ENCODE measurements around the gene PTPRN2. TPM values are rescaled to one million over a fixed set of nuclear protein-coding genes. Genes with fewer than 3 reads are reported as not detected.

PTPRN2 gene
- polyA plus RNA-seq, 4 donors = 7.4 to 9.6 (median 8.8) TPM

DNA sequence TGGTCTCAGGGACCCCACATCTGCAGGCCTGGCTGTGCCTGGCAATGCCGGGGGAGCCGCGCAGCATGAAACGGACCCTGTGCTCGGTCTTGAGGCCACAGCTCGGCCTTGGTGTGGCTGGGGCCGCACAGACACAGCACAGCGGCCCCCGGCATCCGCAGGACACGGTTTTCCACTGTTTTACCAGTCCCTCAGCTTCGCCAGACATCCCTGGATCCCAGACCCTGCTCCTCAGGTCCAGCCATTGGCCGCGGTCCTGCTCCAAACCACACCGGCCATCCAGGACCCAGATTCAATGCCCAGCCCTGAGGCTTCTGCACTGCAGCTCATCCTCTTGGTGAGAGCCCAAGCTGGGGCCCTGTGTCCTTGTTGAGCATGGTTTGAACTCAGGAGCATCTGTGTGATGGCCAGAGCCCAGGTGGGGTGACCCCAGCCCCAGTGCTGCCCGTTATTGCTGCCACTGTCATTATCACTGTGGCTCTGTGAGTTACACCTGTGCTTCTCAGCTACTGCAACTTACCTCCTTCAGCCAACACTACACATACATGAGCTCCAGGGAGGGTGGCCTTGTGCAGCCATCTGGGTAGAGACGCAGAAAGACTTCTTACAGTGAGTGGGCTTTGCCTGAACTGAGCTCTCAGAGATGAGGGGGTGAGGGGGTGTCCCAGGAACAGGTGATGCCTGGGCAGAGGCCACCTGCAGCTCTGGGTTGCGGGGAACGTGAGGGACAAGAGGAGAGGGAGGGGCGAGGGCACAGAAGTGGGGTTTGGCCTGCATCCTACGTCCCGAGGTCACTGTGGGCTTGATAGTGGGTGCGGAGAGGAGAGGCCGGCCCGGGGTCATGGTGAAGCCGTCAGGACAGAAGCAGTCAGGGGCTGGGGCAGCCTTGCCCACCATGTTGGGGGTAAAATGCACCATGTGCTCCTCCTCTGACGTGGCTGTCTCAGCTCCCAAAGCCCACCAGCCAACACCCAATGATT lies 567.6 kb downstream of the PTPRN2 start:
- DNase-seq (ENCODE audit: low read depth in 4 of 4, low spot score in 3 of 4) = no peak

- DNase-seq (ENCODE audit: low read depth in 4 of 4, low spot score in 3 of 4) = no peak
Measured at GRCh38 chr7:158018971-158019645, 568.5 kb downstream of the PTPRN2 start.

DNA sequence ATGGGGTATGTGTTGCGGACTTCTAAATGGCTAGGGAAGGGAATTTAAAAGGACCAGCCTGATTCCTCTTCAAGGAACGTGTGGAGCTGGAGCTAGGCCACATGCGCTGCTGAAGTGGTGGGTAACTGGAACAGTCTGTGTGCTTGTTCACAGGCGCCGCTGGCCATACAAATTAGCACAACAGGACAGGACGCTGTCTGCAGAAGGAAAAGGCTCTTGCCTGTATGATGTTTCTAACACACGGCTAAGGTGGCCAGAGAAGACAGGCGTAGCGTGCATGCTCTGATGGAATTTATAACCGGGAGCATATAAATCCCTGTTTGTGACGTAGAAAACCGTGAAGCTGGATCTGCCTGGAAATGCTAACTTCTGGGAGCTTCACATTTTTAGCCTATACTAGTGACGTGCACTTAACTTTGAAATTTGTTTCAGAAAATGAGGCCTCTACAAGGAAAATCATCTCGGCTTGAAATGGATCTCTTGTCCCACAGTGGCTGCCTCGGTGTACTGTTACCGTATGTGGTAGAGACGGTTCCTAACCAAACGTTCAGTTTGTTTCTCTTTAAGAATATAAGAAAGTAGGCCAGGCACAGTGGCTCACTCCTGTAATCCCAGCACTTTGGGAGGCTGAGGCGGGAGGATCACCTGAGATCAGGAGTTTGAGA lies 569.4 kb downstream of the PTPRN2 start:
- DNase-seq (ENCODE audit: low read depth in 4 of 4, low spot score in 3 of 4) = no peak

- no peak for DNase-seq (ENCODE audit: low read depth in 4 of 4, low spot score in 3 of 4)
Measured at GRCh38 chr7:158017111-158018097, 570.2 kb downstream of the PTPRN2 start.

- DNase-seq (ENCODE audit: low read depth in 4 of 4, low spot score in 3 of 4) = no peak
Measured at GRCh38 chr7:158016180-158017097, 571.2 kb downstream of the PTPRN2 start.

- no peak for DNase-seq (ENCODE audit: low read depth in 4 of 4, low spot score in 3 of 4)
Measured at GRCh38 chr7:158015403-158016179, 572.0 kb downstream of the PTPRN2 start.

GRCh38 chr7:158014976-158015375 lies 572.6 kb downstream of the PTPRN2 start:
- DNase-seq (ENCODE audit: low read depth in 4 of 4, low spot score in 3 of 4) = no peak

GRCh38 chr7:158013085-158013668 lies 574.4 kb downstream of the PTPRN2 start:
- no peak for DNase-seq (ENCODE audit: low read depth in 4 of 4, low spot score in 3 of 4)

DNA sequence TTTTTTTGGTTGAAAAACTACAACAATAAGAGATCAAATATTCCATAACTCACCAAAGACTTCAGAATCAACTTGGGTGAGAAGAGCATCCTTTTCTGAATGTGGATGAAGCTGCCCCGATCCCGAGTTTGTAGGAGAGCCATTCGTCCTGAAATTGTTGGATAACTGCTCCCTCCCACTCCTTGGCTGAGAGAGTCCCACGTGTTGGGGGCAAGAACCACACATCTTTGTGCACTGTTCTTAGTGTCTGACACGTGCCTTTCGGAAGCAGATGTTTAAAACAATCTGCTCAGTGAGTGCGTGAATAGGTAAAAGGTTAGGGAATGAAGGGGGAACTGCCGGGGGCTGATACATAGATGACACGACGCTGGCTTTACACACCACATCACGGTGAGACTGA lies 575.7 kb downstream of the PTPRN2 start:
- DNase-seq (ENCODE audit: low read depth in 4 of 4, low spot score in 3 of 4) = no peak

- DNase-seq (ENCODE audit: low read depth in 4 of 4, low spot score in 3 of 4) = no peak
Measured at GRCh38 chr7:158010961-158011693, 576.5 kb downstream of the PTPRN2 start.

DNA sequence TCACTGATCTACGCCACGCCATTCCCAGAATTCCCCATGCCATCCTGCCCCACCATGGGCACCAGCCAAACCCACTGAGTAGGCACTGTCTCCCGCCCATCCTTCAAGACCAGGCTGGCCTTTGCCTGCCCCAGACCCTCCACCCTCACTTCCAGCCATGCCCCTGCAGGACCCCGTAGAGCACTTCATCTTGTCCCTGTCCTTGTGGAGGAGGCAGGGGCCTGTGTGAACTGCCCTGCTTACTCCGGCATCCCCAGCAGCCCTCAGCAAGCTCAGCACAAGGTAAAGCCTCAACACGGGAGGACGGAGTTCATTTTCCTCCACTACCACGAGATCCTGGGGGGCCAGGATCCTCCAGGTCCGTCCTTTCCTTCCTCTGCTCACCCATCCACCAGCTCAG lies 577.7 kb downstream of the PTPRN2 start:
- DNase-seq (ENCODE audit: low read depth in 4 of 4, low spot score in 3 of 4) = no peak

DNA sequence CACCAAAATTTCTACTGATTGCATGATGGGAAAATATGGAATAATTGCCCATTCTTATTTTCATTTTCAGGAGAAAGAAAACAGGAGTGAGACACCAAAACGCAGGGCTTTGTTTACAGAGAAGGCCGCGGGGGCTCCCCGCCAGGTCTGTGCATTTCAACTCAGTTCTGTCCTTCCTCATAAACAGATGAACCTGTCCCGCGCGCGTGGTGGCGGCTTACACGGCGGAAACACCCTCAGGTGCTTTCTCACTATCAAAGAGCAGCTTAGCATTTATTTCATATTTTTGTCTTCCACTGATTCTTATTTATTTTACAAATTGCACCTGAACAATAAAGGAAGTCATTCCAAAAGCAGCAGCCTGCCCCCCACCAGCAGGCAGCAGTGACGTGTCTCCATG lies 579.4 kb downstream of the PTPRN2 start:
- no peak for DNase-seq (ENCODE audit: low read depth in 4 of 4, low spot score in 3 of 4)

GRCh38 chr7:158007697-158008257 lies 579.8 kb downstream of the PTPRN2 start:
- no peak for DNase-seq (ENCODE audit: low read depth in 4 of 4, low spot score in 3 of 4)

DNA sequence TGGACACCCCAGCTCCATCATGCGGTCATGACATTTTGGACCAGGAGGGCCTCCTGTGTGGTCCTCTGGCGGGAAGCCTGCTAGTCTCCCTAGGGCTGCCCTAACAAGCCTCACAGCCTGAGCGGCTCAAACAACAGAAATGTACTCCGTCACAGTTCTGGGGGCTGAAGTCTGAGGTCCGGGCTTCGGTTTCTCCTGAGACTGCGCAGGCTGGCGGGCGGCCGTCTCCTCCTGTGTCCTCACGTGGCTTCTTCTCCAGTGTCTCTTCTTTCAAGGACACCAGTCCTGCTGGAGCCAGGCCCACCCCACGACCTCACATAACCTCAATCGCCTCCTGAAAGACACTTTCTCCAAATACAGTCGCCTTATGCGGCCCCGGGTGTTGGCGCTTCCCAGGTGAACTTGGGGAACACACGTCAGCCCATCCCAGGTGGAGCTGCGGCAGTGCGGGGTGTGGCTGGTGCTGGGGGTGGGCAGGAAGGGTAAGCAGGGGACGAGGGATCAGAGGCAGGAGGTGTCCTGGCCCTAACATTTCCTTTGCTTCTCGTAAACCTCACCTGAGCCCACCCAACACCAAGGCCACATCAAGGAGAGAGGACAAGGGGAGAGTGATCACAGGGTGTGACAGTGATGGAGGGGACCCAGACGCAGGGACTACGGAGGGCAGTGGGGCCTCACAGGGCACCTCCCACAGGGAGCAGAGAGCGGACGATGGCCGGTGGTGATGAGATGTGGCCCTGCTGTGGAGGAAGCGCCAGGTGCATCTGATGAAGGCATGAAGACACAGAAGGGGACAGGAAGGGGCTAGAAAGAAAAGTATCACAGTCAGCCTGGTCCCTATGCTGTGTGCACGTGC lies 580.6 kb downstream of the PTPRN2 start:
- no peak for DNase-seq (ENCODE audit: low read depth in 4 of 4, low spot score in 3 of 4)

DNA sequence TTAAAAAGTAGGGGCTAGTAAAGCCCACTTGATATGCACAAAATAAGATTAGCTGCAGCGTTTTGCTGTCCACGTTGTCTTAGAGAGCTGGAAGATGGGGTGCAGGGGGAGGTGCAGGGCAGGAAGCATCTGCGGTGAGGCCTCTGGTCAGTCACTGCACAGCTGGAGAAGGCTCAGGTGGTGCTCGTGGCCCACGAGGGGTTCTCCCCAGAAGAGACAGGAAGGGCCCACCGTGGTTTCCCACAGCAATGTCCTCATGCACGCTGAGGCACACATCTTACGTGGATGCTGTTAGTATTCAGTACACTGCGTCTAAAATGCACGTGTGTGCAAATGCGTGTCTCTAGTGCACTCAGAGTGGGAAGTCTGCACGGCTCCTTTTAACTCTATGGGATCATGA lies 582.1 kb downstream of the PTPRN2 start:
- DNase-seq (ENCODE audit: low read depth in 4 of 4, low spot score in 3 of 4) = no peak

DNA sequence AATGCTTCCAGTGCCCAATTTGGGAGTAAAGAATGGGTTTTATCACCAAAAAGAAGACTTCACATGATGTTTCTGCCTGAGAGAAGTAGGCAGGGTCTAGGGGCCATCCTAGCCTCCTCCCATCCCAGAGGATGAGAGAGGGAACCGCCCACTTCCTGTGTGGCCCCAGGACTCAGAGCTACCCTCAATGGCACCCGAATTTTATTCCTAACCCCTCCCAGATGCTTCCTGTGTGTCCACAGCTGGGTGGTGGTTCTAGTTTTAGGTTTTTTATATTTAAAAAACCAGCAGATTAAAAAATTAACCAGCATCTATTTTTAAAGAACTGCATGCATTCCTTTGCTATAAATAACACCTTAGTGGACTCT lies 583.5 kb downstream of the PTPRN2 start:
- DNase-seq (ENCODE audit: low read depth in 4 of 4, low spot score in 3 of 4) = no peak

Measured in right renal pelvis (tissue), 4 donors.